ENCODE measurements around the gene MCOLN2. TPM values are rescaled to one million over a fixed set of nuclear protein-coding genes. Genes with fewer than 3 reads are reported as not detected.
A peak's percentile ranks its signal among the peaks of the same experiment; 100 is the strongest.
"Not testable (repeated sequence)": the region's sequence is repeated elsewhere in the genome, so short reads cannot be mapped to it uniquely, and the experiment has no call there.

MCOLN2 gene
- total and polyA plus RNA-seq, 4 experiments from 2014 or later, result 6.4 to 20.3 (median 14.3) TPM

GRCh38 chr1:84988588-84988987 is 8.3 kb downstream of the MCOLN2 start:
- no peak for DNase-seq
- H3K36me3 Mint-ChIP-seq, result peaks cover 11 to 17% of the 10 kb centered on the region in 2 donors
- no peaks in the 10 kb centered on the region for H3K27me3 Mint-ChIP-seq
- intact Hi-C loops (cut with micrococcal nuclease), result no loop called here
- no peaks in the 10 kb centered on the region for H3K9me3 Mint-ChIP-seq
- no peak overlapping the region for H3K27ac ChIP-seq (ENCODE audit: low read depth, low read length)
- peaks cover 30% of the 10 kb centered on the region for H3K4me1 ChIP-seq (ENCODE audit: insufficient read depth, low read length)
- no peak overlapping the region for H3K4me3 ChIP-seq (ENCODE audit: low read length in 2 of 2)
- H3K4me1 Mint-ChIP-seq, result peaks cover 25 to 36% (median 32%) of the 10 kb centered on the region in 4 donors
- no peaks in the 10 kb centered on the region for H3K9me3 ChIP-seq (ENCODE audit: control insufficient read depth in 1 of 2, low read length in 2 of 2)
- no peaks in the 10 kb centered on the region for H3K27me3 ChIP-seq (ENCODE audit: insufficient read depth, low read length)
- H3K4me3 Mint-ChIP-seq, result peak overlapping the region in 7 of 8 donors; percentile 1 to 69 (median 25)
- ChIA-PET POLR2A (ENCODE audit: partially characterized antibody) (interaction anchor here (0.6 kb wide), 1 partner anchor 44 kb away, joined by 3 read pairs; no protein-coding TSS in a partner anchor), CTCF (ENCODE audit: partially characterized antibody) (no interaction called here)
- H3K36me3 ChIP-seq (ENCODE audit: insufficient read depth, low read length), result no peaks in the 10 kb centered on the region
- H3K27ac Mint-ChIP-seq, result peak overlapping the region; percentile 19 to 87 (median 56)

GRCh38 chr1:84986561-84986960 is 10.4 kb downstream of the MCOLN2 start:
- H3K9me3 Mint-ChIP-seq; DNase-seq; H3K27me3 ChIP-seq (ENCODE audit: insufficient read depth, low read length); CTCF ChIA-PET (ENCODE audit: partially characterized antibody); H3K27me3 Mint-ChIP-seq; intact Hi-C loops (cut with micrococcal nuclease); POLR2A ChIA-PET (ENCODE audit: partially characterized antibody); H3K4me3 ChIP-seq (ENCODE audit: low read length in 2 of 2); H3K4me3 Mint-ChIP-seq; H3K36me3 ChIP-seq (ENCODE audit: insufficient read depth, low read length); H3K9me3 ChIP-seq (ENCODE audit: control insufficient read depth in 1 of 2, low read length in 2 of 2); H3K27ac Mint-ChIP-seq; H3K27ac ChIP-seq (ENCODE audit: low read depth, low read length): not testable (repeated sequence)
- peaks cover 10 to 11% of the 10 kb centered on the region in 2 donors for H3K36me3 Mint-ChIP-seq
- H3K4me1 ChIP-seq (ENCODE audit: insufficient read depth, low read length), result peaks cover 14% of the 10 kb centered on the region
- H3K4me1 Mint-ChIP-seq, result peaks cover 16 to 21% (median 21%) of the 10 kb centered on the region in 4 donors

DNA sequence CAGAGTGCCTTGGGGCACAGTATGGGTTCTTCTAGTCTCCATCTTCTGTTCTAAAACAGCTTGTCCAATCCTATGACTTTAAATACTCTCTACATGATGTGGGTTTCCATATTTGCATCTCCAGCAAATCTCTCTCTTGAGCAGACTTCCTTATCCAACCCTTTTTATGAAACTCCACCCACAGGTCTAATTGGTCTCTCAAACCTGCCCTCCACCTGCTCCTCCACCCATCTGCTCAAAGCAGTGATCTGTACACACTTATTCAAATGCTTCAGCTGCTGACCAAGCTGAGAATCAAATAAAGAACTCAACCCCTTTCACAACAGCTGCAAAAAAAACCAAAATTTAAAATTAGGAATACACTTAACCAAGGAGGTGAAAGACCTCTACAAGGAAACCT is 11.5 kb downstream of the MCOLN2 start:
- Histone ChIP-seq H3K4me3 (ENCODE audit: low read length in 2 of 2) (no peak overlapping the region), H3K27me3 (ENCODE audit: insufficient read depth, low read length) (no peaks in the 10 kb centered on the region), H3K36me3 (ENCODE audit: insufficient read depth, low read length) (no peaks in the 10 kb centered on the region), H3K27ac (ENCODE audit: low read depth, low read length) (no peak overlapping the region), H3K9me3 (ENCODE audit: control insufficient read depth in 1 of 2, low read length in 2 of 2) (no peaks in the 10 kb centered on the region), H3K4me1 (ENCODE audit: insufficient read depth, low read length) (peaks cover 8% of the 10 kb centered on the region)
- Mint-ChIP-seq H3K4me1 (peaks cover 14 to 19% (median 16%) of the 10 kb centered on the region in 4 donors), H3K27ac (peak overlapping the region in 1 of 7 donors; percentile 15), H3K4me3 (no peak overlapping the region), H3K9me3 (peaks cover 0 to 2% (median 0%) of the 10 kb centered on the region in 8 donors), H3K36me3 (peaks cover 10 to 11% of the 10 kb centered on the region in 2 donors), H3K27me3 (no peaks in the 10 kb centered on the region)
- ChIA-PET POLR2A (ENCODE audit: partially characterized antibody) (interaction anchor here (1.0 kb wide), 1 partner anchor 9 kb away, joined by 7 read pairs; no protein-coding TSS in a partner anchor), CTCF (ENCODE audit: partially characterized antibody) (no interaction called here)
- intact Hi-C loops (cut with micrococcal nuclease), result no loop called here
- DNase-seq, result no peak

- H3K9me3 ChIP-seq (ENCODE audit: control insufficient read depth in 1 of 2, low read length in 2 of 2), result no peaks in the 10 kb centered on the region
- H3K27me3 ChIP-seq (ENCODE audit: insufficient read depth, low read length), result no peaks in the 10 kb centered on the region
- H3K9me3 Mint-ChIP-seq, result peaks cover 0 to 4% (median 0%) of the 10 kb centered on the region in 8 donors
- H3K4me3 Mint-ChIP-seq, result no peak overlapping the region
- no peaks in the 10 kb centered on the region for H3K36me3 ChIP-seq (ENCODE audit: insufficient read depth, low read length)
- CTCF ChIA-PET (ENCODE audit: partially characterized antibody), result no interaction called here
- no peak overlapping the region for H3K27ac Mint-ChIP-seq
- H3K4me3 ChIP-seq (ENCODE audit: low read length in 2 of 2), result no peak overlapping the region
- H3K36me3 Mint-ChIP-seq, result peaks cover 15 to 17% of the 10 kb centered on the region in 2 donors
- intact Hi-C loops (cut with micrococcal nuclease), result no loop called here
- no peaks in the 10 kb centered on the region for H3K27me3 Mint-ChIP-seq
- H3K4me1 Mint-ChIP-seq, result peaks cover 6 to 17% (median 14%) of the 10 kb centered on the region in 4 donors
- H3K4me1 ChIP-seq (ENCODE audit: insufficient read depth, low read length), result no peaks in the 10 kb centered on the region
- POLR2A ChIA-PET (ENCODE audit: partially characterized antibody), result no interaction called here
- H3K27ac ChIP-seq (ENCODE audit: low read depth, low read length), result no peak overlapping the region
- DNase-seq, result no peak
Observed at GRCh38 chr1:84982395-84982794, 14.5 kb downstream of the MCOLN2 start.

DNA sequence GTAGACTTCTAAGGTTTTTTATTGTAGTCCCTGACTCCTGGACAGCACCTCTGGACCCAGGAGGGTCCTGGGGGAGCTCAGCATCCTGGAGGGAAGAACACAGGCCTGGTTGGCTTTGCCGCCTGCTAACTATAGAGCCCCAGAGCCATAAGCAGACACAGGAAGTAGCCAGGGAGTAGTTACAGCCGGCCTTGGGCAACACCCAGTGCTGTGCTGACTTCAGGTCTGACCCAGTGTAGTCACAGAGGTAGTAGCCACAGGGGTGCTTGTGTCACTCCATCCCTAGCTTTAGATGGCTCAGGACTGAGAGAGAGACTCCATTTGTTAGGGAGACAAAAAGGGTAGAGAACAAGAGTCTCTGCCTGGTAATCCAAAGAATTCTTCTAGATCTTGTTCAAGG is 21.9 kb downstream of the MCOLN2 start:
- intact Hi-C loops (cut with micrococcal nuclease), result no loop called here
- DNase-seq, result no peak
- Mint-ChIP-seq H3K36me3 (peaks cover 5 to 16% of the 10 kb centered on the region in 2 donors), H3K27ac (peak overlapping the region in 3 of 7 donors; percentile 6 to 28 (median 14)), H3K4me3 (peak overlapping the region in 1 of 8 donors; percentile 8), H3K27me3 (no peaks in the 10 kb centered on the region), H3K9me3 (peaks cover 0 to 4% (median 0%) of the 10 kb centered on the region in 8 donors), H3K4me1 (peaks cover 27 to 48% (median 39%) of the 10 kb centered on the region in 4 donors)
- H3K4me1 ChIP-seq (ENCODE audit: insufficient read depth, low read length), result peaks cover 24% of the 10 kb centered on the region
- H3K36me3 ChIP-seq (ENCODE audit: insufficient read depth, low read length), result no peaks in the 10 kb centered on the region
- H3K4me3 ChIP-seq (ENCODE audit: low read length in 2 of 2), result no peak overlapping the region
- ChIA-PET CTCF (ENCODE audit: partially characterized antibody) (interaction anchor here (1.7 kb wide), 1 partner anchor 30 kb away, joined by 5 read pairs; no protein-coding TSS in a partner anchor), POLR2A (ENCODE audit: partially characterized antibody) (no interaction called here)
- H3K27me3 ChIP-seq (ENCODE audit: insufficient read depth, low read length), result no peaks in the 10 kb centered on the region
- no peaks in the 10 kb centered on the region for H3K9me3 ChIP-seq (ENCODE audit: control insufficient read depth in 1 of 2, low read length in 2 of 2)
- no peak overlapping the region for H3K27ac ChIP-seq (ENCODE audit: low read depth, low read length)

- H3K36me3 Mint-ChIP-seq, result peaks cover 6 to 16% of the 10 kb centered on the region in 2 donors
- peaks cover 0 to 4% (median 0%) of the 10 kb centered on the region in 8 donors for H3K9me3 Mint-ChIP-seq
- Histone ChIP-seq H3K36me3 (ENCODE audit: insufficient read depth, low read length) (no peaks in the 10 kb centered on the region), H3K4me1 (ENCODE audit: insufficient read depth, low read length) (peaks cover 24% of the 10 kb centered on the region), H3K4me3 (ENCODE audit: low read length in 2 of 2) (no peak overlapping the region), H3K9me3 (ENCODE audit: control insufficient read depth in 1 of 2, low read length in 2 of 2) (no peaks in the 10 kb centered on the region), H3K27me3 (ENCODE audit: insufficient read depth, low read length) (no peaks in the 10 kb centered on the region), H3K27ac (ENCODE audit: low read depth, low read length) (no peak overlapping the region)
- no peaks in the 10 kb centered on the region for H3K27me3 Mint-ChIP-seq
- ChIA-PET CTCF (ENCODE audit: partially characterized antibody) (interaction anchor here (2.8 to 3.5 kb wide), 2 partner anchors 29 to 54 kb away, joined by 19 to 20 read pairs; no protein-coding TSS in a partner anchor), POLR2A (ENCODE audit: partially characterized antibody) (no interaction called here)
- intact Hi-C loops (cut with micrococcal nuclease), result no loop called here
- peak overlapping the region in 3 of 8 donors; percentile 10 to 30 (median 23) for H3K4me3 Mint-ChIP-seq
- H3K27ac Mint-ChIP-seq, result peak overlapping the region in 4 of 7 donors; percentile 15 to 82 (median 48)
- peaks cover 26 to 47% (median 36%) of the 10 kb centered on the region in 4 donors for H3K4me1 Mint-ChIP-seq
- peak in 1 of 5 donors; percentile 25 for DNase-seq
Observed at GRCh38 chr1:84973498-84974334, 23.2 kb downstream of the MCOLN2 start.

DNA sequence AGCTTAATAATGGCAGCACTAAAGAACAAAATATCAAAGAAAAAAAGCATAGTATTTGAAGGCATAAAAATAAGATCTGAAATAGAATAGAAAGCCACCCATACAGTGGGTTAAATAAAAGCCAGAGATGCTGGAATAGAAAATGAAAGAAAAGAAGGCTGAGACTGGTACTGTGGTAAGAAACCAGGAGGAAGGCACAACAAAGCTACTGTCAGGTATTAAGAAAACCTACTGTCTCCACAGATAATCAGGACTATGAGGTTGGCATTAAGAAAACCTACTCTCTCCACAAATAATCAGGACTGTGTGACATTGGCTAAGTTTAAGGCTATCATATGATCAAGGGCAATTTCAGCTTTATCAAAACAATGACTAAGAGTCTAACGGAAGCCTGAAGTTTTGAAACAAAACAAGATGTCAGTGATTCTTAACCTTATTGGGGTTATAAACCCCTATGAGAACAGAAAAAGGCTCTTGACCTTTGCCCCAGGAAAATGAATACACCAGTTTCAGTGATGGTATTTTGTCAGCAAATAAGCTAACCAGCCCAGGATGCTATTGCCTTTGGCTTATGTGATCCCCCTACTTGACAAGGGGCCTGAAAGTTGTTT is 24.4 kb downstream of the MCOLN2 start:
- peak overlapping the region in 7 of 8 donors; percentile 3 to 65 (median 43) for H3K4me3 Mint-ChIP-seq
- no peak overlapping the region for H3K4me3 ChIP-seq (ENCODE audit: low read length in 2 of 2)
- H3K9me3 ChIP-seq (ENCODE audit: control insufficient read depth in 1 of 2, low read length in 2 of 2), result no peaks in the 10 kb centered on the region
- CTCF ChIA-PET (ENCODE audit: partially characterized antibody), result interaction anchor here (0.8 to 3.5 kb wide), 5 partner anchors 28 to 286 kb away, joined by 3 to 20 read pairs (median 3); partner anchors contain the start of gene C1orf52
- peaks cover 24 to 47% (median 33%) of the 10 kb centered on the region in 4 donors for H3K4me1 Mint-ChIP-seq
- H3K36me3 Mint-ChIP-seq, result peaks cover 6 to 16% of the 10 kb centered on the region in 2 donors
- H3K27ac ChIP-seq (ENCODE audit: low read depth, low read length), result no peak overlapping the region
- H3K9me3 Mint-ChIP-seq, result no peaks in the 10 kb centered on the region
- no peak for DNase-seq
- no peaks in the 10 kb centered on the region for H3K27me3 Mint-ChIP-seq
- intact Hi-C loops (cut with micrococcal nuclease), result no loop called here
- H3K27me3 ChIP-seq (ENCODE audit: insufficient read depth, low read length), result no peaks in the 10 kb centered on the region
- peaks cover 24% of the 10 kb centered on the region for H3K4me1 ChIP-seq (ENCODE audit: insufficient read depth, low read length)
- H3K36me3 ChIP-seq (ENCODE audit: insufficient read depth, low read length), result no peaks in the 10 kb centered on the region
- POLR2A ChIA-PET (ENCODE audit: partially characterized antibody), result interaction anchor here (1.4 kb wide), 1 partner anchor 304 kb away, joined by 4 read pairs; the partner anchor contains the start of gene BCL10
- H3K27ac Mint-ChIP-seq, result peak overlapping the region in 6 of 7 donors; percentile 10 to 85 (median 60)

Measured in CD4-positive, alpha-beta memory T cell (primary cell).